Islet precursor cell (in vitro differentiated cells): ENCODE data around the gene RASGRP2.

Experiments
- DNase-seq: peaks from one replicate; pipeline ENCODE4 v3.0.0-alpha.2; 2018

The RASGRP2 gene

GRCh38 chr11:64743591-64744543, at the start of gene RASGRP2:
RASGRP2 (minus strand) TSS chr11:64744142; CDS start chr11:64742866, 1,276 bp downstream.
- DNase-seq = peak; percentile 78

DNA sequence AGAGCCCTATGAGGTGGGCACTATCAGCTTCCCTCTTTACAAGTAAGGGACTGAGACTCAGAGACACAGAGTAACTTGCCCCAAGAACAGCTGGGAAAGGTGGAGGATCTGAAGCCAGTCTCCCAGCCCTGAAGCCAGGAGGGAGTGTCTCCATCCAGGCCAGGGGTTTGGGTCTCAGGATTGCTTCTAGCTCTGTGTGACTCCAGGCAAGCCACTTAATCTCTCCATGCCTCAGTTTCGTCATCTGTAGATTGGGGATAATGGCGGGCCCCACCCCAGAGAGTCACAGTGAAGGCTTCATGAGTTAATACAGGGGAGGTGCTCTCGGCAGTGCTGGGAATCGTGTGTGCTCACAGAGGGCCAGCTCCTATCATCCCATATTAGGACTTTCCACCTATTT, 48.5 kb upstream of the RASGRP2 start:
- DNase-seq = no peak

- no peak for DNase-seq
These were observed 47.9 kb upstream of the RASGRP2 start for GRCh38 chr11:64791781-64792291.

DNA sequence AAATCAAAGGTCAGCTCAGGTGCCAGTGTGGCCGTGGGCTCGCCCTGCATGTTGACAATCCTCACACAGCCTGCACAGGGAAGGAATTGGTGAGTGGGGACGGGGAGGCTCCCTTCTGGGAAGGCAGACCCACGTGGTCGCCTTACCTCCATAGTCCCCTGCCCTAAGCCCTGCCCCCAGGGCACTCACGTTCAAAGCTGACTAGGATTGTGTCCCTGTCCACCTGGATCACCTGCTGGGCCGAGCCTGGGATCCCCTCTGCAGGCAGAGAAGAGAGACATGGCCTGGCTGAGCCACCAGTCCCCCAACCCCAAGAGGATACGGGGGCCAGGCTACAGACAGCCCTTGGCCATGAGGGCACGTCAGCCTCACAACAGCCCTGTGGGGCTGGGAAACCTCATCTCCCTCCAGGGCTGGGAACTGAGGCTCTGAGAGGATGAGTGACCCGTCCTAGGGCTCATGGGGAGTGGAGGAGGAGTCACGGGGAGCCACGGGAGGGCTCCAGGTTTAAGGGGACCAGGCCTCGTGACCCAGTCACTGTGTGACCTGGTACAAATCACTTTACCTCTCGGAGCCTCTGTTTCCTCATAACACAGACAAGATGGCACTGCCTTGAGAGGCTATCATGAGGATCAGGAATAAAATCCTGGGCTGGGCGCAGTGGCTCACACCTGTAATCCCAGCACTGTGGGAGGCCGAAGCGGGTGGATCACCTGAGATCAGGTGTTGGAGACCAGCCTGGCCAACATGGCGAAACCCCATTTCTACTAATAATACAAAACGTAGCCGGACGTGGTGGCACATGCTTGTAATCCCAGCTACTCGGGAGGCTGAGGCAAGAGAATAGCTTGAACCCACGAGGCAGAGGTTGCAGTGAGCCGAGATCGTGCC, 46.5 kb upstream of the RASGRP2 start:
- no peak for DNase-seq

- DNase-seq = no peak
These were observed 45.6 kb upstream of the RASGRP2 start for GRCh38 chr11:64789331-64790204.

DNA sequence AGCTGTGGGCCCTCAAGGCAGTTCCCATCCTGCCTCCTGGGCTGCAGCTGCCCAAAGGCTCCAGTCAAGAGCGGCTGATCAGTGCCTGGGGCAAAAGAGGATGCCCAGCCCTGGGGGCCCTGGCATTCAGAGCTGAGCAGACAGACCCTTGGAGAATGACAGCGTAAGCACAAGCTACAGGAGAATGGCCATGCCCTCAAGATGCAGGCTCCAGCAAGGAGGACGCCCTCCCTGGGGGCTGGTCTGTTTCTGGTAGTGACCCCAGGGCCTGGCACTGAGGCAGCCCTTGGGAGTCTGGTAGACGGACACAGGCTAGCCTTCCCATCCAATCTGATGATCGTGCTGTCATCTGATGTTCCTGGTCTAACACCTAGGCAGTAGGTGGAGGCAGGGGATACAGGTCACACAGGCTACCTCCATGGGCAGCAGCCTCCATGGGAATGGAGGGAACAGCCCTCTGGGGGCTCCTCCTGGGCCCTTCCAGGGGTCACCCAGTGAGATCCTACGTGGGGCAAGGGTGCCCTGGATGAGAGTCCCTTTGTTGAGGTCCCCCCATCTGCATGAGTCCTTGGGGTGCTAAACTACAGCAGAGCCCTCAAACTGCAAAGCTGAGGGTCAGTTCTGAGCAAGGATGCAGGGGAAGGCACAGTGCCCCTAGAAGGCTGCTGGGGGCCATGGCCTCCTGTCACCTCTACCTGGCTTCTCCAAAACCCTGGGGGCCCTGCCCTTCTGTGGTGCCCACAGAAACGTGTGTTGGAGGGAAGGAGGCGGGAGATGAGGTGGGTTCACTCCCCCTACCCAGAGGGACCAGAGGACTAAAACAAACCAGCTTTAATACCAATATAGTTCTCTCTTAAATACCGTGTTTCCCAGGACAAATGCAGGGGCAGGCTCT, 44.6 kb upstream of the RASGRP2 start:
- DNase-seq = no peak

DNA sequence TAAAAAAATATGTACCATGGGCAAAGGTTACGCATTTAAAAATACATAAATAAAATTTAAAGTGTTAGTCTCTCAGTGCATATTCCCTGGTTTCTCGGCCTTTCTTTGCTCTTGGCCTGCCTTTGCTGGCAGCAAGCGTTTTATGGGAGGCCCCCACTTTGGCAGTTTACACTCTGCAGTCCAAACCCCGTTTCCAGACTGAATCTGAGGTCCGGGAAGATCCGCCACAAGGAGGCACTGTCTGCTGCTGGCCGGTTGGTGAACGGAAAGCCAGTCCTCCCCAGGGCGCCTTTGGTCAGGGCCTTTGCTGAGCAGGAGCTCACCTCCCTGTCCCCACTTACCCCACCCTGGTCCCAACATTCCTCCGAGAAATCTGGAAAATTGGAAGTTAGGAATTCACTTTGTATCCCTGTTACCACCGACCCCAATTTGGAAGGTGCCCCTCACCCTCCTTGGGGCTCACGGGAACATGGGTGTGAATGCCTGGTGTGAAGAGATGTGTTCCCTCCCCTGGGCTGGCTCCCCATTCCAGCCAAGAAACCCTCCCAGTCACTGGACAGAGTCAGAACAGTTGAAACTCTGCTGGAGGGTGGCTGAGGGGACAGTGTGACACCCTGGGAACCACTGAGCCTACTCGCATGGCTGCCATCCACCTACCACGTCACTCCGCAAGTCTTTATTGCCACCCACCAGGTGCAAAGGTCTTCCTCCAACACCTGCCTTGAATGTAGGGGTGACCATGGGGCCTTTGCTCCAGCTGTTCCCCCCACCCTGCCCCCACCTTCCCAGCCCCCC, 43.8 kb upstream of the RASGRP2 start:
- DNase-seq = peak; percentile 75

- no peak for DNase-seq
These were observed 42.4 kb upstream of the RASGRP2 start for GRCh38 chr11:64786308-64786707.

DNA sequence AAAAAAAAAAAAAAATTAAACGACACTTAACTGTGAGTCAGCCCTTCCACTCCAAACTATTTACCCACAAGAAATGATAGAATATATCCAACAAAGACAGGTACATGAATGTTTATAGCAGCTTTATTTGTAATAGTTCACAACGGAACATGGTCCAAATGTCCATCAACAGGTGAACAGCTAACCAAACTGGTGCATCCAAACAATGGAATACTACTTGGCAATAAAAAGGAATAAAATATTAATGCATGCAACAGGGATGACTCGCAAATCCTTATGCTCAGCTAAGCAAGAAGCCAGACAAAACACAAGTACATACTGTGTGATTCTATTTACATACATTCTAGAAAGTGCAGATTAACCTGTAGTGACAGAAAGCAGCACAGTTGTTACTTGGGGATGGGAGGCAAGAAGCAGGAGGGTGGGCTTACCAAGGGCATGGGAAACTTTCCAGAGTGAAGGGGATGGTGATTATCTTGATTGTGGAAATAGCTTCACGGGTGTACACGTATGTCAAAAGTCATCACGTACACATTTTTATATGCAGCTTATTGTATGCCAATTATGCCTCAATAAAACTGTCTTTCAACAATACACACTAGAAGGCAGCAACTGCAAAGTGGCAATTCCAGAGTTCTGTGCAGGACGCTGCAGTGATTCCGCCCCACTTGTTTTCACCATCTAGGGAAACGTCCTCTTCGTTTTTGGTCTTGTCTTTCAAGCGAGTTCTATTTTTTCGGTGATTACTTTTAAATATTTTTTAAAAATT, 41.1 kb upstream of the RASGRP2 start:
- DNase-seq = no peak

- peak; percentile 100 for DNase-seq
These were observed 34.7 kb upstream of the RASGRP2 start, which contains the start of gene SF1 for GRCh38 chr11:64778473-64779298. SF1 (minus strand) TSS chr11:64778542; CDS start chr11:64778392, 150 bp downstream.

GRCh38 chr11:64778223-64778472, 34.2 kb upstream of the RASGRP2 start:
- DNase-seq = no peak

GRCh38 chr11:64777449-64778222, 33.7 kb upstream of the RASGRP2 start:
- peak; percentile 80 for DNase-seq

DNA sequence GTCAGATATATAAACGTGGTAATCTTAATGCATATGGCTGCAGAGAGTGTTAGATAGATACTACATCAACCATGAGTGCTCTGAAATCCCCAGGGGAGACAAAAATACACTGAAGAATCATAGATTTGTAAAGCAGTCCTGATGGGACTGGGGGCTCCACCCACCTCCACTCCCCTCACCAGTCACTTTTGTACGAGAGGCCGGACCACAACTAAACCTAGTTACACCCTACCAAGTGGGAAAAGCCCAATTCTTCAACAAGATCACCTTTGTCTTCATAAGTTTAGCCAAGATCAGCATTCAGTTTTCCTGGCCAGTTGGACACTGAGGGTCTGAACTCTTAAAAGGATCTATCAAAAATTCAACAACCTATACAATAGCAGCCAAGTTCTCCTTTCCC, 32.9 kb upstream of the RASGRP2 start:
- DNase-seq = no peak

- no peak for DNase-seq
These were observed 32.5 kb upstream of the RASGRP2 start for GRCh38 chr11:64776425-64776824.

- DNase-seq = no peak
These were observed 30.2 kb upstream of the RASGRP2 start for GRCh38 chr11:64774144-64774543.

DNA sequence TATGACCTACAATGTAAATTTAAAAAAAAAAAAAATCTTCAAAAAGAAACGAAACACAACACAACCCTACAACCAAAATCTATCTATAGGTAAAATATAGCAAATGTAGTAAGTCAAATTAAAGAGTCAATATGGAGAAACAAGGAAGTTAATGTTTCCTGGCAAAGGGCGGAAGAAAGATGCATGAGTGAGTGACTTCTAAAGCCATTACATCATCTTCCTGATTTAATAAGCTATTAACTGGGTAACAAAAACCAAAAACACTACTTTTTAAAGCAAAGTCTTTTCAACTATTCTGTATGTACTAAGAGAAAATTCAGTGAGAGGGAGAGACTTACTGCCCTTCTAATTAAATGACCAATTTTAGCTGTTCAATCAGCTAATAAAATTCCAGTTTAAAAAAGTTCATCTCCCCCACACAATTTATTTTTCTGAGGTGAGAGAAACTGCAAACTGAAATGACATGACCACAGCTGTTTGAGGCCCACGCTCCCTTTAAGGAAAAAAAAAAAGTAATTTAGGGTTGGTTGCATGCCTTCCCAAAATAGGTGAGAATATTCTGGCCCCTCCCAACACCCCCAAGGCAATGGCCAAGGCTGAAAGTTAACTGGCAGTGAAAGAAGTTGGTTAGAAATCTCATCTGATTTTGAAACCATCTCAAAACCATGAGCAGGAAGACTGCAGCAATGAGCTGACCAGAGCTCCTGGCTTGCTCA, 28.5 kb upstream of the RASGRP2 start:
- no peak for DNase-seq

DNA sequence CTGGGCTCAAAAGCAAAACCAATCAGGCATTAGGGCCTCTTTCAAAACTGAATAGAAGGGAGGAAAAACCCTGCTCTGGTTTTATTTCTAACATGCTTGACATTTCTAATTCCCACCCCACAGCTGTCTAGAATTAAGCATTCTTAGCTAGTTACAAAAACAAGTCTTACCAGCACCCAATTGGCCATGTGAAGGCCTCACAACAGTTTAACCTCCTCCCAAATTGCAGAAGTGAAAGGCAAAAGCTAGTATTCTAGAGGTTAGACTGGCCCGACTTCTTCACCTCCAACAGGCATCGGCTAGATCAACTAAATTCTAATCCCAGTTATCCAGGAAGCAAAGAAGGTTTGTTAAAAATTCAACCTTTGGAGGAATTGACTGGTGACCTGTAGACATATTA, 27.9 kb upstream of the RASGRP2 start:
- no peak for DNase-seq
